Liver (tissue), 9 donors: ENCODE data around the gene TMEM131. TPM values are rescaled to one million over a fixed set of nuclear protein-coding genes. Genes with fewer than 3 reads are reported as not detected.

ENCODE experiments used
- DNase-seq: peaks from one replicate; pipeline ENCODE4 v3.0.0-alpha.2; 2017; ENCODE audit warnings: low spot score
- H3K27ac ChIP-seq, 2 donors: one replicate each; pipeline ENCODE4 v1.7.0; 2013; ENCODE audit warnings: inconsistent platforms in 2 of 2, low read length in 2 of 2, control low read depth in 1 of 2, low read depth in 1 of 2, mild to moderate bottlenecking in 1 of 2
- H3K27me3 ChIP-seq, 4 donors: one replicate each; pipeline versions ENCODE4 v1.6.1 to v1.7.0; 2013; ENCODE audit warnings: low read length in 3 of 4, inconsistent platforms in 1 of 4, mild to moderate bottlenecking in 1 of 4, moderate library complexity in 1 of 4; ENCODE audit not compliant: control insufficient read depth in 4 of 4, insufficient read depth in 4 of 4
- H3K36me3 ChIP-seq, 4 donors: one replicate each; pipeline versions ENCODE4 v1.6.1 to v1.7.0; 2013; ENCODE audit warnings: low read length in 3 of 4, mild to moderate bottlenecking in 3 of 4, low read depth in 1 of 4, moderate library complexity in 1 of 4; ENCODE audit not compliant: control insufficient read depth in 4 of 4, insufficient read depth in 3 of 4
- H3K4me1 ChIP-seq, 4 donors: one replicate each; pipeline versions ENCODE4 v1.6.1 to v1.7.0; 2013; ENCODE audit warnings: low read length in 3 of 4, mild to moderate bottlenecking in 3 of 4, moderate library complexity in 1 of 4; ENCODE audit not compliant: control insufficient read depth in 4 of 4, insufficient read depth in 4 of 4
- H3K4me3 ChIP-seq, 3 donors: one replicate each; pipeline versions ENCODE4 v1.6.1 to v1.7.0; 2013; ENCODE audit warnings: low read length in 3 of 3, control low read depth in 1 of 3, low read depth in 1 of 3, mild to moderate bottlenecking in 1 of 3
- H3K9ac ChIP-seq, 2 donors: one replicate each; pipeline ENCODE4 v1.7.0; 2013; ENCODE audit warnings: low read length in 2 of 2, mild to moderate bottlenecking in 2 of 2, moderate library complexity in 2 of 2, control low read depth in 1 of 2, low read depth in 1 of 2
- H3K9me3 ChIP-seq, 4 donors: one replicate each; pipeline versions ENCODE4 v1.6.1 to v1.7.0; 2013; ENCODE audit warnings: low read length in 3 of 4; ENCODE audit not compliant: control insufficient read depth in 4 of 4
- ATF3 ChIP-seq: IDR thresholded peaks from 2 replicates; pipeline ENCODE4 v1.6.1; 2016; ENCODE audit warnings: antibody characterized with exemption
- EGR1 ChIP-seq, 2 donors: IDR thresholded peaks; 2 replicates each; pipeline ENCODE4 v1.6.1; 2016 to 2018; ENCODE audit warnings: antibody characterized with exemption in 2 of 2, low read depth in 2 of 2
- FOXA1 ChIP-seq: IDR thresholded peaks from 2 replicates; pipeline ENCODE4 v1.6.1; 2016; ENCODE audit warnings: antibody characterized with exemption
- FOXA2 ChIP-seq: IDR thresholded peaks from 2 replicates; pipeline ENCODE4 v1.6.1; 2016; ENCODE audit warnings: antibody characterized with exemption
- GABPA ChIP-seq, 2 donors: IDR thresholded peaks in 1 of 2; conservative IDR thresholded peaks in 1 of 2; 2 replicates each; pipeline ENCODE4 v1.6.1; 2016; ENCODE audit warnings: antibody characterized with exemption in 2 of 2, mild to moderate bottlenecking in 1 of 2, moderate library complexity in 1 of 2
- HNF4A ChIP-seq, 2 donors: conservative IDR thresholded peaks; 2 replicates each; pipeline ENCODE4 v1.6.1; 2016; ENCODE audit warnings: antibody characterized with exemption in 2 of 2, mild to moderate bottlenecking in 2 of 2
- HNF4G ChIP-seq: IDR thresholded peaks from 2 replicates; pipeline ENCODE4 v1.6.1; 2016; ENCODE audit warnings: antibody characterized with exemption
- JUND ChIP-seq, 2 donors: IDR thresholded peaks; 2 replicates each; pipeline ENCODE4 v1.6.1; 2016; ENCODE audit warnings: antibody characterized with exemption in 2 of 2
- MAX ChIP-seq: IDR thresholded peaks from 2 replicates; pipeline ENCODE4 v1.6.1; 2016; ENCODE audit warnings: antibody characterized with exemption
- NR2F2 ChIP-seq: IDR thresholded peaks from 2 replicates; pipeline ENCODE4 v1.6.1; 2016; ENCODE audit warnings: antibody characterized with exemption
- RAD21 ChIP-seq, 2 donors: IDR thresholded peaks; 2 replicates each; pipeline ENCODE4 v1.6.1; 2016; ENCODE audit warnings: antibody characterized with exemption in 2 of 2, mild to moderate bottlenecking in 2 of 2
- SP1 ChIP-seq: IDR thresholded peaks from 2 replicates; pipeline ENCODE4 v1.6.1; 2018; ENCODE audit warnings: antibody characterized with exemption, mild to moderate bottlenecking
- TAF1 ChIP-seq: conservative IDR thresholded peaks from 2 replicates; pipeline ENCODE4 v1.6.1; 2016; ENCODE audit warnings: antibody characterized with exemption, mild to moderate bottlenecking
- YY1 ChIP-seq: IDR thresholded peaks from 2 replicates; pipeline ENCODE4 v1.6.1; 2016; ENCODE audit warnings: antibody characterized with exemption, mild to moderate bottlenecking
- ZBTB33 ChIP-seq: IDR thresholded peaks from 2 replicates; pipeline ENCODE4 v1.6.1; 2016; ENCODE audit warnings: antibody characterized with exemption
- WGBS: extraction: QIAGEN DNeasy Blood & Tissue Kit; methylation state at CpG from one replicate; pipeline ENCODE4 v1.1.7; 2013; 5-methylcytosine and 5-hydroxymethylcytosine counted together
- polyA plus RNA-seq, 2 donors: library from polyadenylated mRNA; stranded (reverse) in 1 of 2; unstranded in 1 of 2; fragments of 200-250 nt in 1 of 2; fragments of >200 nt in 1 of 2; fragmentation: Nextera tagmentation in 1 of 2; extraction: Ambion mirVana in 1 of 2; gene quantifications; one replicate each; pipeline versions ENCODE4 v1.2.1 to v1.2.3, GENCODE V29; 2013 to 2015
- total RNA-seq, 2 donors: library from RNA; depleted of rRNA; stranded (reverse); fragments of >200 nt; gene quantifications; one replicate each; pipeline ENCODE4 v1.2.3, GENCODE V29; 2014
- TF ChIP-seq, protein P1 (sequence below): fragments of 150-350 bp; IDR thresholded peaks from 2 replicates; pipeline ENCODE4 v1.5.1; 2017; ENCODE audit warnings: improper control_type of control experiment, low read depth, low read length; ENCODE audit not compliant: missing input control
- TF ChIP-seq, protein P2 (sequence below): IDR thresholded peaks from 2 replicates; pipeline ENCODE4 v1.6.1; 2016; ENCODE audit warnings: antibody characterized with exemption, mild to moderate bottlenecking
- donor health status: healthy.
- donor health status: healthy.
- donor health status: healthy.
- donor health status: healthy.
- donor health status: healthy.

Gene TMEM131
- total and polyA plus RNA-seq, 4 donors = 6.1 to 22.8 (median 11.2) TPM

DNA sequence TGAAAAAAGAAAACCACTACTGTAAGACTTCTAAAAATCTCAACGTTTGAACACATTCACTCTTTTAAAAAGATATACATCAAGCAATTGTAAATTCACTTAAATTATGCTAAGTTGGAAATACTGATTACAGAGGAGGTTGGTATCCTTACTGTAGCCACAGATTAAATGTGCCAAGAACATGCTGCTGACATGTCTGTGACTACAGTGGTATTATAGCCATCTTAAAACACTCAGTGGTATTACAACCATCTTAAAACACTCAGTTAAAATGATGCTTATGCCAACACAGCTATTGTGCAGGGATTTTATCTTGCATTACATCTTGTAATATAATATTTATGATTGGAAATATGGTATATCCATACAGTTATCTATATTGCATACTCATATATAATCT, 50.0 kb downstream of the TMEM131 start:
- Histone ChIP-seq H3K27ac (no peak overlapping the region), H3K36me3 (no peaks in the 10 kb centered on the region), H3K27me3 (no peaks in the 10 kb centered on the region), H3K4me1 (peaks cover 0 to 5% (median 0%) of the 10 kb centered on the region in 4 donors), H3K4me3 (no peak overlapping the region), H3K9ac (no peak overlapping the region), H3K9me3 (no peaks in the 10 kb centered on the region)
- TF ChIP-seq GABPA (IDR thresholded peaks at IDR 0.05 in 1 of 2, conservative IDR thresholded peaks at IDR 0.05 in 1 of 2) = no peak
- TF ChIP-seq SP1 = no peak
- TF ChIP-seq, protein P1, sequence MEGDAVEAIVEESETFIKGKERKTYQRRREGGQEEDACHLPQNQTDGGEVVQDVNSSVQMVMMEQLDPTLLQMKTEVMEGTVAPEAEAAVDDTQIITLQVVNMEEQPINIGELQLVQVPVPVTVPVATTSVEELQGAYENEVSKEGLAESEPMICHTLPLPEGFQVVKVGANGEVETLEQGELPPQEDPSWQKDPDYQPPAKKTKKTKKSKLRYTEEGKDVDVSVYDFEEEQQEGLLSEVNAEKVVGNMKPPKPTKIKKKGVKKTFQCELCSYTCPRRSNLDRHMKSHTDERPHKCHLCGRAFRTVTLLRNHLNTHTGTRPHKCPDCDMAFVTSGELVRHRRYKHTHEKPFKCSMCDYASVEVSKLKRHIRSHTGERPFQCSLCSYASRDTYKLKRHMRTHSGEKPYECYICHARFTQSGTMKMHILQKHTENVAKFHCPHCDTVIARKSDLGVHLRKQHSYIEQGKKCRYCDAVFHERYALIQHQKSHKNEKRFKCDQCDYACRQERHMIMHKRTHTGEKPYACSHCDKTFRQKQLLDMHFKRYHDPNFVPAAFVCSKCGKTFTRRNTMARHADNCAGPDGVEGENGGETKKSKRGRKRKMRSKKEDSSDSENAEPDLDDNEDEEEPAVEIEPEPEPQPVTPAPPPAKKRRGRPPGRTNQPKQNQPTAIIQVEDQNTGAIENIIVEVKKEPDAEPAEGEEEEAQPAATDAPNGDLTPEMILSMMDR = no peak
- TF ChIP-seq TAF1 = no peak
- TF ChIP-seq FOXA2 = no peak
- TF ChIP-seq ATF3 = no peak
- no peak for TF ChIP-seq MAX
- no peak for TF ChIP-seq ZBTB33
- TF ChIP-seq JUND (IDR thresholded peaks at IDR 0.05) = no peak
- no peak for TF ChIP-seq NR2F2
- TF ChIP-seq EGR1 (IDR thresholded peaks at IDR 0.05; ENCODE audit: low read depth in 2 of 2) = no peak
- TF ChIP-seq FOXA1 = no peak
- TF ChIP-seq YY1 = no peak
- TF ChIP-seq HNF4A (conservative IDR thresholded peaks at IDR 0.05) = no peak
- TF ChIP-seq, protein P2, sequence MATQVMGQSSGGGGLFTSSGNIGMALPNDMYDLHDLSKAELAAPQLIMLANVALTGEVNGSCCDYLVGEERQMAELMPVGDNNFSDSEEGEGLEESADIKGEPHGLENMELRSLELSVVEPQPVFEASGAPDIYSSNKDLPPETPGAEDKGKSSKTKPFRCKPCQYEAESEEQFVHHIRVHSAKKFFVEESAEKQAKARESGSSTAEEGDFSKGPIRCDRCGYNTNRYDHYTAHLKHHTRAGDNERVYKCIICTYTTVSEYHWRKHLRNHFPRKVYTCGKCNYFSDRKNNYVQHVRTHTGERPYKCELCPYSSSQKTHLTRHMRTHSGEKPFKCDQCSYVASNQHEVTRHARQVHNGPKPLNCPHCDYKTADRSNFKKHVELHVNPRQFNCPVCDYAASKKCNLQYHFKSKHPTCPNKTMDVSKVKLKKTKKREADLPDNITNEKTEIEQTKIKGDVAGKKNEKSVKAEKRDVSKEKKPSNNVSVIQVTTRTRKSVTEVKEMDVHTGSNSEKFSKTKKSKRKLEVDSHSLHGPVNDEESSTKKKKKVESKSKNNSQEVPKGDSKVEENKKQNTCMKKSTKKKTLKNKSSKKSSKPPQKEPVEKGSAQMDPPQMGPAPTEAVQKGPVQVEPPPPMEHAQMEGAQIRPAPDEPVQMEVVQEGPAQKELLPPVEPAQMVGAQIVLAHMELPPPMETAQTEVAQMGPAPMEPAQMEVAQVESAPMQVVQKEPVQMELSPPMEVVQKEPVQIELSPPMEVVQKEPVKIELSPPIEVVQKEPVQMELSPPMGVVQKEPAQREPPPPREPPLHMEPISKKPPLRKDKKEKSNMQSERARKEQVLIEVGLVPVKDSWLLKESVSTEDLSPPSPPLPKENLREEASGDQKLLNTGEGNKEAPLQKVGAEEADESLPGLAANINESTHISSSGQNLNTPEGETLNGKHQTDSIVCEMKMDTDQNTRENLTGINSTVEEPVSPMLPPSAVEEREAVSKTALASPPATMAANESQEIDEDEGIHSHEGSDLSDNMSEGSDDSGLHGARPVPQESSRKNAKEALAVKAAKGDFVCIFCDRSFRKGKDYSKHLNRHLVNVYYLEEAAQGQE = no peak
- TF ChIP-seq HNF4G = no peak
- TF ChIP-seq RAD21 (IDR thresholded peaks at IDR 0.05) = no peak
- 71% methylated on average over 1 of the region's 1 CpG for WGBS
- DNase-seq = no peak

DNA sequence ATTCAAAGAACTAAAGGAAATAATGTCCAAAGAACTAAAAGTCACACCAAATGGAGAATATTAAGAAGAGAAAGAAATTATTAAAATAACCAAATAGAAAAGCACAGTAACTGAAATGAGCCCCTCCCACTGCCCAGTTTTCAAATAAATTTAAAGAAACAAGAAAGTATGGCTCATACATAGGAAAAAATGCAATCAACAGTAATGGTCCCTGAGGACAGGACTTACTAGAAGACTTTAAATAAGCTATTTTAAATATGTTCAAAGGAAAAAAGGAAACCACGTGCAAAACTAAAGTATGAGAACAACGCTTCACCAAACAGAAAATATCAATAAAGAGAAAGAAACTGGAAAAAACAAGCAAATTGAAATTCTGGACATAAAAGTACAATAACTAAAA, 58.9 kb downstream of the TMEM131 start:
- 63% methylated on average over 2 of the region's 2 CpGs for WGBS
- DNase-seq = no peak
- H3K27ac ChIP-seq = no peak overlapping the region
- H3K9ac ChIP-seq = no peak overlapping the region
- H3K9me3 ChIP-seq = no peaks in the 10 kb centered on the region
- no peaks in the 10 kb centered on the region for H3K27me3 ChIP-seq
- H3K36me3 ChIP-seq = no peaks in the 10 kb centered on the region
- no peak overlapping the region for H3K4me3 ChIP-seq
- peaks cover 0 to 27% (median 23%) of the 10 kb centered on the region in 4 donors for H3K4me1 ChIP-seq
- TF ChIP-seq, protein P1 = no peak
- TF ChIP-seq, protein P2 = no peak
- TF ChIP-seq HNF4G (no peak), SP1 (no peak), NR2F2 (no peak)
